Smooth muscle cell (in vitro differentiated cells): ENCODE results near the gene ATP6V1C2. TPM values are rescaled to one million over a fixed set of nuclear protein-coding genes. Genes with fewer than 3 reads are reported as not detected.
A peak's percentile ranks its signal among the peaks of the same experiment; 100 is the strongest.

ENCODE experiments used
- DNase-seq: peaks from one replicate; lab custom pipeline; 2025; ENCODE audit not compliant: unreplicated experiment; lab: John Stamatoyannopoulos, UW
- H2AFZ ChIP-seq: fragments of 200-600 bp; sonication (generic); 2 replicates; pipeline ENCODE4 v1.6.0; 2016; ENCODE audit warnings: antibody characterized with exemption, low read depth, mild to moderate bottlenecking
- H3F3A ChIP-seq: fragments of 200-600 bp; sonication (generic); 2 replicates; pipeline ENCODE4 v1.6.0; 2017; ENCODE audit warnings: antibody characterized with exemption, low read depth
- H3K27ac ChIP-seq: fragments of 200-600 bp; sonication (generic); 2 replicates; pipeline ENCODE4 v1.5.1; 2016; ENCODE audit warnings: low read depth, mild to moderate bottlenecking
- H3K27me3 ChIP-seq: fragments of 200-600 bp; sonication (generic); 2 replicates; pipeline ENCODE4 v1.6.1; 2016; ENCODE audit warnings: low read depth, mild to moderate bottlenecking
- H3K36me3 ChIP-seq: fragments of 200-600 bp; sonication (generic); 2 replicates; pipeline ENCODE4 v1.5.1; 2016; ENCODE audit warnings: low read depth
- H3K4me1 ChIP-seq: fragments of 200-600 bp; sonication (generic); 2 replicates; pipeline ENCODE4 v1.5.1; 2016; ENCODE audit warnings: low read depth
- H3K4me2 ChIP-seq: fragments of 200-600 bp; sonication (generic); 2 replicates; pipeline ENCODE4 v1.6.0; 2016; ENCODE audit warnings: mild to moderate bottlenecking
- H3K4me3 ChIP-seq: fragments of 200-600 bp; sonication (generic); 2 replicates; pipeline ENCODE4 v1.5.1; 2016; ENCODE audit warnings: mild to moderate bottlenecking
- H3K79me2 ChIP-seq: fragments of 200-600 bp; sonication (generic); 2 replicates; pipeline ENCODE4 v1.6.0; 2016; ENCODE audit warnings: low read depth, mild to moderate bottlenecking
- H3K9ac ChIP-seq: fragments of 200-600 bp; sonication (generic); 2 replicates; pipeline ENCODE4 v1.6.0; 2016; ENCODE audit warnings: low read depth
- H3K9me3 ChIP-seq: fragments of 200-600 bp; sonication (generic); replicated peaks from 2 replicates; pipeline ENCODE4 v1.5.1; 2016; ENCODE audit warnings: low read depth
- H4K20me1 ChIP-seq: fragments of 200-600 bp; sonication (generic); 2 replicates; pipeline ENCODE4 v1.6.0; 2016; ENCODE audit warnings: low read depth
- CTCF ChIP-seq: fragments of 200-600 bp; sonication (generic); IDR thresholded peaks from 2 replicates; pipeline ENCODE4 v1.5.1; 2017; ENCODE audit warnings: borderline replicate concordance, mild to moderate bottlenecking, antibody characterized with exemption; ENCODE audit not compliant: insufficient read depth, poor library complexity, severe bottlenecking
- WGBS: methylation state at CpG from one replicate; pipeline ENCODE4 v1.1.7; 2016; ENCODE audit warnings: low lambda C conversion rate; 5-methylcytosine and 5-hydroxymethylcytosine counted together
- polyA plus RNA-seq: library from polyadenylated mRNA; unstranded; fragments of >200 nt; fragmentation: Nextera tagmentation; extraction: Ambion mirVana; gene quantifications from 2 replicates; pipeline ENCODE4 v1.2.1, GENCODE V29; 2016
- total RNA-seq: library from RNA; depleted of rRNA; stranded (reverse); fragments of >200 nt; gene quantifications from 2 replicates; pipeline ENCODE4 v1.2.3, GENCODE V29; 2014

Gene ATP6V1C2
- total and polyA plus RNA-seq, 2 experiments from 2014 or later, result 0.53 to 1.5 TPM

GRCh38 chr2:10704034-10704594, 17.3 kb upstream of the ATP6V1C2 start:
- peaks cover 10% of the 10 kb centered on the region for H3K27me3 ChIP-seq
- no peaks in the 10 kb centered on the region for H4K20me1 ChIP-seq
- no peaks in the 10 kb centered on the region for H3K36me3 ChIP-seq
- no peak overlapping the region for H3K9ac ChIP-seq
- no peak overlapping the region for H3K4me2 ChIP-seq
- TF ChIP-seq CTCF, result no peak
- no peaks in the 10 kb centered on the region for H3K4me1 ChIP-seq
- no peak for DNase-seq
- H3K4me3 ChIP-seq, result no peak overlapping the region
- no peaks in the 10 kb centered on the region for H3F3A ChIP-seq
- 94% methylated on average over 9 of the region's 9 CpGs for WGBS
- H3K79me2 ChIP-seq, result no peaks in the 10 kb centered on the region
- H2AFZ ChIP-seq, result no peak overlapping the region
- no peak overlapping the region for H3K27ac ChIP-seq
- H3K9me3 ChIP-seq, result no peaks in the 10 kb centered on the region

- no peak overlapping the region for H3K27ac ChIP-seq
- no peaks in the 10 kb centered on the region for H3K36me3 ChIP-seq
- no peak overlapping the region for H3K4me3 ChIP-seq
- H3F3A ChIP-seq, result no peaks in the 10 kb centered on the region
- H3K79me2 ChIP-seq, result no peaks in the 10 kb centered on the region
- DNase-seq, result no peak
- no peak for TF ChIP-seq CTCF
- H3K9me3 ChIP-seq, result no peaks in the 10 kb centered on the region
- no peaks in the 10 kb centered on the region for H3K4me1 ChIP-seq
- H3K27me3 ChIP-seq, result peaks cover 13% of the 10 kb centered on the region
- no peak overlapping the region for H3K9ac ChIP-seq
- 92% methylated on average over 5 of the region's 5 CpGs for WGBS
- H2AFZ ChIP-seq, result no peak overlapping the region
- H3K4me2 ChIP-seq, result no peak overlapping the region
- H4K20me1 ChIP-seq, result no peaks in the 10 kb centered on the region
These were observed 15.4 kb upstream of the ATP6V1C2 start for GRCh38 chr2:10706033-10706432.

- Histone ChIP-seq H3K9me3 (no peaks in the 10 kb centered on the region), H3K9ac (no peak overlapping the region), H3K4me2 (no peak overlapping the region), H3K4me1 (no peaks in the 10 kb centered on the region), H3K36me3 (no peaks in the 10 kb centered on the region), H4K20me1 (no peaks in the 10 kb centered on the region), H3F3A (no peaks in the 10 kb centered on the region), H2AFZ (no peak overlapping the region), H3K4me3 (no peak overlapping the region), H3K27ac (no peak overlapping the region), H3K79me2 (no peaks in the 10 kb centered on the region), H3K27me3 (peaks cover 13% of the 10 kb centered on the region)
- no peak for DNase-seq
- no peak for TF ChIP-seq CTCF
- WGBS, result 77% methylated on average over 10 of the region's 10 CpGs
These were observed 13.6 kb upstream of the ATP6V1C2 start for GRCh38 chr2:10707831-10708230.

GRCh38 chr2:10709290-10709939, 12.0 kb upstream of the ATP6V1C2 start:
- Histone ChIP-seq H3K4me3 (no peak overlapping the region), H3K4me2 (no peak overlapping the region), H3K36me3 (no peaks in the 10 kb centered on the region), H3K4me1 (no peaks in the 10 kb centered on the region), H3K9ac (no peak overlapping the region), H3F3A (no peaks in the 10 kb centered on the region), H3K9me3 (no peaks in the 10 kb centered on the region), H2AFZ (no peak overlapping the region), H4K20me1 (no peaks in the 10 kb centered on the region), H3K27ac (no peak overlapping the region), H3K27me3 (peaks cover 13% of the 10 kb centered on the region), H3K79me2 (no peaks in the 10 kb centered on the region)
- DNase-seq, result no peak
- 40% methylated on average over 6 of the region's 7 CpGs for WGBS
- TF ChIP-seq CTCF, result peak; percentile 7
